ENCODE data around the gene MIF.

DNA sequence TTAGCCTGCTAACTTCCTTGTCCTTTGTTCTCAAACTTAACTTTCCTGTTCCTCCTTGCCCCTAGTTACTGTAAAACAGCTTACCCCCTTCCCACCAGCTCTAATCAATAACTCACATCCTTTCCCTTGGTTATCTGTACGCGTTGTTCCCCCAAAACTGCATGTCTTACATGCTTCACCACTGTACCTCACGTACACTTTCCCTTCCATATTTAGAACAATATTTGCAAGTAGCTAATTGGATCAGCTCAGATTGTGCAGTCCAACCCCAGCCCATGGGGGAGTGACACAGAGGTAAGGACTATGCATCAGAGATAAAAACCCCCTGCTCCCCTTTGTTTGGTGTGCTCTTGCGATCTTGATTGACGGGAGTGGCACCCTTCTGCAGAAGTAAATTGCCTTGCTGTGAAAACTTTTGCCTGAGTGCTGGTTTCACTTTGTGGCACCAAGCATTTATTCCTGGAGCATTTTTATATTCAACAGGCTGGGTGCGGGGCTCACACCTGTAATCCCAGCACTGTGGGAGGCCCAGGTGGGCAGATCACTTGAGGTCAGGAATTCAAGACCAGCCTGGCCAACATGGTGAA is 30.9 kb downstream of the MIF start:
- TF ChIP-seq, protein P1, sequence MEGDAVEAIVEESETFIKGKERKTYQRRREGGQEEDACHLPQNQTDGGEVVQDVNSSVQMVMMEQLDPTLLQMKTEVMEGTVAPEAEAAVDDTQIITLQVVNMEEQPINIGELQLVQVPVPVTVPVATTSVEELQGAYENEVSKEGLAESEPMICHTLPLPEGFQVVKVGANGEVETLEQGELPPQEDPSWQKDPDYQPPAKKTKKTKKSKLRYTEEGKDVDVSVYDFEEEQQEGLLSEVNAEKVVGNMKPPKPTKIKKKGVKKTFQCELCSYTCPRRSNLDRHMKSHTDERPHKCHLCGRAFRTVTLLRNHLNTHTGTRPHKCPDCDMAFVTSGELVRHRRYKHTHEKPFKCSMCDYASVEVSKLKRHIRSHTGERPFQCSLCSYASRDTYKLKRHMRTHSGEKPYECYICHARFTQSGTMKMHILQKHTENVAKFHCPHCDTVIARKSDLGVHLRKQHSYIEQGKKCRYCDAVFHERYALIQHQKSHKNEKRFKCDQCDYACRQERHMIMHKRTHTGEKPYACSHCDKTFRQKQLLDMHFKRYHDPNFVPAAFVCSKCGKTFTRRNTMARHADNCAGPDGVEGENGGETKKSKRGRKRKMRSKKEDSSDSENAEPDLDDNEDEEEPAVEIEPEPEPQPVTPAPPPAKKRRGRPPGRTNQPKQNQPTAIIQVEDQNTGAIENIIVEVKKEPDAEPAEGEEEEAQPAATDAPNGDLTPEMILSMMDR (IDR thresholded peaks at IDR 0.05), result no peak
- TF ChIP-seq POLR2A (IDR thresholded peaks at IDR 0.05), result no peak
